ENCODE data around the gene FKBP5. TPM values are rescaled to one million over a fixed set of nuclear protein-coding genes. Genes with fewer than 3 reads are reported as not detected.

FKBP5 gene
- total and polyA plus RNA-seq, 9 of the 15 experiments (the other 6 are each of a cell fraction or from before 2014, with no cell fraction given) = 32.7 to 151 (median 75.0) TPM

GRCh38 chr6:35706468-35706867 lies 17.8 kb upstream of the FKBP5 start (continued):
- TF ChIP-seq ZNF140 (CRISPR knock-in tag; IDR thresholded peaks at IDR 0.05) (no peak), TSC22D4 (tag; IDR thresholded peaks at IDR 0.05) (no peak), RBBP5 (IDR thresholded peaks at IDR 0.05; ENCODE audit: borderline replicate concordance, insufficient read depth, low read length, poor library complexity, severe bottlenecking) (no peak), SMARCC2 (IDR thresholded peaks at IDR 0.05; ENCODE audit: low read depth) (no peak), NFIC (IDR thresholded peaks at IDR 0.05) (no peak), BACH1 (tag; IDR thresholded peaks at IDR 0.05) (peak; percentile 31; the same call in 1 of the 2 replicates), HES1 (IDR thresholded peaks at IDR 0.05; ENCODE audit: low read depth) (peak; percentile 37; the same call in 1 of the 2 replicates), SMARCE1 (IDR thresholded peaks at IDR 0.05) (peak; percentile 72; the same call in 1 of the 2 replicates), MAX (CRISPR knock-in tag; IDR thresholded peaks at IDR 0.05) (no peak), ZNF589 (CRISPR knock-in tag; IDR thresholded peaks at IDR 0.05; ENCODE audit: low read depth) (no peak), MCM2 (IDR thresholded peaks at IDR 0.05; ENCODE audit: low read depth) (no peak), GTF2F1 (IDR thresholded peaks at IDR 0.05; ENCODE audit: low read depth, low read length) (no peak), PATZ1 (CRISPR knock-in tag; IDR thresholded peaks at IDR 0.05; ENCODE audit: borderline replicate concordance) (no peak), MBD1 (CRISPR knock-in tag; IDR thresholded peaks at IDR 0.05) (no peak), CEBPZ (IDR thresholded peaks at IDR 0.05; ENCODE audit: borderline replicate concordance, low read depth, low read length) (no peak), BRF1 (IDR thresholded peaks at IDR 0.05; ENCODE audit: borderline replicate concordance, extremely low read depth, insufficient read length) (no peak), ZNF354B (CRISPR knock-in tag; IDR thresholded peaks at IDR 0.05) (no peak), CBX5 (IDR thresholded peaks at IDR 0.05; ENCODE audit: borderline replicate concordance, low read depth) (no peak), GTF2B (IDR thresholded peaks at IDR 0.05; ENCODE audit: extremely low read depth, insufficient read length) (no peak), RFX7 (CRISPR knock-in tag; IDR thresholded peaks at IDR 0.05) (no peak)
